ENCODE measurements around the gene QRICH1.
A peak's percentile ranks its signal among the peaks of the same experiment; 100 is the strongest.

Gene QRICH1

GRCh38 chr3:49018707-49019006 lies 75.2 kb downstream of the QRICH1 start:
- peaks cover 65% of the 10 kb centered on the region for H3K36me3 ChIP-seq (ENCODE audit: control insufficient read depth, low read length)
- H3K4me2 ChIP-seq (ENCODE audit: low read length), result peak overlapping the region; percentile 94
- H3K9me2 ChIP-seq (replicated peaks; ENCODE audit: control insufficient read depth, low read length), result no peaks in the 10 kb centered on the region
- H3K27ac ChIP-seq (ENCODE audit: low read depth, low read length), result peak overlapping the region; percentile 92
- peaks cover 43% of the 10 kb centered on the region for H3K79me2 ChIP-seq (ENCODE audit: control insufficient read depth, low read length)
- H3K4me1 ChIP-seq (ENCODE audit: control insufficient read depth, low read length), result peaks cover 33% of the 10 kb centered on the region
- peaks cover 21% of the 10 kb centered on the region for H3F3A ChIP-seq (ENCODE audit: control insufficient read depth, insufficient read depth)
- no peaks in the 10 kb centered on the region for H3K27me3 ChIP-seq (ENCODE audit: control insufficient read depth, low read length)
- H3K9me3 ChIP-seq (ENCODE audit: control insufficient read depth, insufficient read depth, low read length), result no peaks in the 10 kb centered on the region
- H4K20me1 ChIP-seq (ENCODE audit: control insufficient read depth, insufficient read depth, low read depth, low read length), result peaks cover 2% of the 10 kb centered on the region; the same call in 1 of the 2 replicates
- TF ChIP-seq, protein P1, sequence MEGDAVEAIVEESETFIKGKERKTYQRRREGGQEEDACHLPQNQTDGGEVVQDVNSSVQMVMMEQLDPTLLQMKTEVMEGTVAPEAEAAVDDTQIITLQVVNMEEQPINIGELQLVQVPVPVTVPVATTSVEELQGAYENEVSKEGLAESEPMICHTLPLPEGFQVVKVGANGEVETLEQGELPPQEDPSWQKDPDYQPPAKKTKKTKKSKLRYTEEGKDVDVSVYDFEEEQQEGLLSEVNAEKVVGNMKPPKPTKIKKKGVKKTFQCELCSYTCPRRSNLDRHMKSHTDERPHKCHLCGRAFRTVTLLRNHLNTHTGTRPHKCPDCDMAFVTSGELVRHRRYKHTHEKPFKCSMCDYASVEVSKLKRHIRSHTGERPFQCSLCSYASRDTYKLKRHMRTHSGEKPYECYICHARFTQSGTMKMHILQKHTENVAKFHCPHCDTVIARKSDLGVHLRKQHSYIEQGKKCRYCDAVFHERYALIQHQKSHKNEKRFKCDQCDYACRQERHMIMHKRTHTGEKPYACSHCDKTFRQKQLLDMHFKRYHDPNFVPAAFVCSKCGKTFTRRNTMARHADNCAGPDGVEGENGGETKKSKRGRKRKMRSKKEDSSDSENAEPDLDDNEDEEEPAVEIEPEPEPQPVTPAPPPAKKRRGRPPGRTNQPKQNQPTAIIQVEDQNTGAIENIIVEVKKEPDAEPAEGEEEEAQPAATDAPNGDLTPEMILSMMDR (IDR thresholded peaks at IDR 0.05; ENCODE audit: low read depth, low read length, poor library complexity, severe bottlenecking), result no peak
- H3K4me3 ChIP-seq (ENCODE audit: low read length), result peak overlapping the region; percentile 92

DNA sequence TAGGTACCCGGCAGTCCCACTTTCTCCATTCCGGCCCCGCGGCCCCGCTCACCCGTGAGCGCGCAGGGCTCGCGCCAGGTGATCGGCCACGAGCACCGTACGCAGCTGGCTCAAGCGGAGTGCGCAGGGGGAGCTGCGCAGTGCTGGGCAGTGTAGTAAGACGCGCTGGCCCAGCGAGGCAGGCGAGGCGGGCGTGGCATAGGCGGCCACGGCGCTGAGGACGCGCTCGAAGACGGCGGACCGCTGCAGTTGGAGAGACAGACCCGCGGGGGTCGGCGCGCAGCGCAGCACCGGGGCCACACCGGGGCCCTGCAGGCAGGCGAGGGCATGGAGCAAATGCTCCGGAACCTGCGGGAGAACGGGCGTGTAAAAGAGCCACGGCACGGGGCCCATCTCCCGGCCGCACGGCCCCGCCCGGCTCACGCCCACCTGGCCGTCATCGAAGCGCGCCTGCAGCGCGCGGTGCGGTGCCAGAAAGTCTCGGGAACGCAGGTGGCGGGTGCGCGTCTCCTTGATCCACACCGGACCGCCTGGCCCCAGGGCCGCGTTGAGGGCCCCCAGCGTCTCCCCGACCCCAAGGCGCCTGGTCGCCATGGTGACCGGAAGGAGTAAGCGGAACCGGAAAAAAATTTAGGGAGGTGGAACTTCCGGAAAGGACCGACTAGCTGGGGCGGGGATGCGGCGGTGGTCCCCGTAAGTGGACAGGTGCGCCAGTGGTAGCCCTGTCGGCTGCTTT lies 75.7 kb downstream of the QRICH1 start, which contains the start of gene DALRD3:
DALRD3 (minus strand) TSS at position 610 of the 736 bp plus-strand sequence; CDS start at position 594, 16 bp downstream.
- Histone ChIP-seq H3K27ac (ENCODE audit: low read depth, low read length) (peak within 1 kb of the TSS; percentile 92), H3K4me3 (ENCODE audit: low read length) (peak within 1 kb of the TSS; percentile 92), H3K79me2 (ENCODE audit: control insufficient read depth, low read length) (peaks cover 43% of the 10 kb centered on the region), H4K20me1 (ENCODE audit: control insufficient read depth, insufficient read depth, low read depth, low read length) (peaks cover 7% of the 10 kb centered on the region; the same call in 1 of the 2 replicates), H3K9me2 (replicated peaks; ENCODE audit: control insufficient read depth, low read length) (no peaks in the 10 kb centered on the region), H3K27me3 (ENCODE audit: control insufficient read depth, low read length) (no peaks in the 10 kb centered on the region), H3K4me1 (ENCODE audit: control insufficient read depth, low read length) (peaks cover 28% of the 10 kb centered on the region), H3K36me3 (ENCODE audit: control insufficient read depth, low read length) (peaks cover 65% of the 10 kb centered on the region), H3K9me3 (ENCODE audit: control insufficient read depth, insufficient read depth, low read length) (no peaks in the 10 kb centered on the region), H3K4me2 (ENCODE audit: low read length) (peak within 1 kb of the TSS; percentile 94), H3F3A (ENCODE audit: control insufficient read depth, insufficient read depth) (peaks cover 19% of the 10 kb centered on the region)
- TF ChIP-seq, protein P1 (IDR thresholded peaks at IDR 0.05; ENCODE audit: low read depth, low read length, poor library complexity, severe bottlenecking), result no peak
- no peak for TF ChIP-seq EZH2phosphoT487 (IDR thresholded peaks at IDR 0.05; ENCODE audit: borderline replicate concordance, low read length)

DNA sequence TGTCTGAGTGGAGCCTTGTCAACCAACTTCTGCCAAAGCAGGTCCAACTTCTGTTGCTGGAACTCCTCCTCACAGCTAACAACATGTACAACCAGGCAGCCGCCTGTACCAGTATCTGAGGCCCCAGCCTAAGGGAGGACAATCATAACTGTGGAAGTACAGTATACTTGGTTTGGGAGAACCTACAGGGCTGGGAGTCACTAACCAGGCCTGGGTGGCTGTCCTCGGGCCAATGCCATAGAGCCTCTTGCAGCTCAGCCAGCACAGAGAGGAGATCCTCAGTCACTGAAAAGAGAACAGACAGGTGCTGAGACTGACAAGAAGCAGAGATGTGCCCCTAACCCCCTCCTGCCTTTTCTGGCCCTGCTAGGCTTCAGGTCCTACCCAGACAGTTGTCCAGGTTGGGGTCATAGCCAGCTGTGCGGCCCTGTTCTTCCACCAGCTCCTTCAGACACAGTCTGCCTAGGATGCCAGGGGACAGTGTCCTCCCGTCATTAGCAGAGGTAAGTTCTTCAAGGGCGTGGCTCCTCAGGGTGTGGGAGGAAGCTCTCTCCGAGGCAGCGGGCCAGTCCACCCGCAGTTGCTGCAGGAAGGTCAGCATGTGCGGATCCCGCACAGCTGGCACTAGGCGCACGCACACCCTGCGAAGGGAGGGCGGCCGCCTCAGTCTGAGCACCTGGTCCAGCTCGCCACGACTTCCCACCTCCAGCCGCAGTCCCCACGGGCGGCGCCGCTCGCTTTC lies 76.5 kb downstream of the QRICH1 start:
- Histone ChIP-seq H3K36me3 (ENCODE audit: control insufficient read depth, low read length) (peaks cover 65% of the 10 kb centered on the region), H4K20me1 (ENCODE audit: control insufficient read depth, insufficient read depth, low read depth, low read length) (peaks cover 9% of the 10 kb centered on the region; the same call in 1 of the 2 replicates), H3F3A (ENCODE audit: control insufficient read depth, insufficient read depth) (peaks cover 16% of the 10 kb centered on the region), H3K4me1 (ENCODE audit: control insufficient read depth, low read length) (peaks cover 25% of the 10 kb centered on the region), H3K27me3 (ENCODE audit: control insufficient read depth, low read length) (no peaks in the 10 kb centered on the region), H3K79me2 (ENCODE audit: control insufficient read depth, low read length) (peaks cover 43% of the 10 kb centered on the region), H3K9me3 (ENCODE audit: control insufficient read depth, insufficient read depth, low read length) (no peaks in the 10 kb centered on the region), H3K4me3 (ENCODE audit: low read length) (peak overlapping the region; percentile 92), H3K4me2 (ENCODE audit: low read length) (peak overlapping the region; percentile 94), H3K9me2 (replicated peaks; ENCODE audit: control insufficient read depth, low read length) (no peaks in the 10 kb centered on the region), H3K27ac (ENCODE audit: low read depth, low read length) (peak overlapping the region; percentile 92; the same call in 1 of the 2 replicates)
- no peak for TF ChIP-seq EZH2phosphoT487 (IDR thresholded peaks at IDR 0.05; ENCODE audit: borderline replicate concordance, low read length)
- TF ChIP-seq, protein P1 (IDR thresholded peaks at IDR 0.05; ENCODE audit: low read depth, low read length, poor library complexity, severe bottlenecking), result no peak

Data from DOHH2 (cell line).